Endodermal cell (in vitro differentiated cells): Measurements from ENCODE around the gene ZSCAN10. TPM values are rescaled to one million over a fixed set of nuclear protein-coding genes. Genes with fewer than 3 reads are reported as not detected.
A peak's percentile ranks its signal among the peaks of the same experiment; 100 is the strongest.

Source experiments
- DNase-seq: peaks from one replicate; pipeline ENCODE4 v3.0.0-alpha.2; 2017
- H3K27ac ChIP-seq: 2 replicates; pipeline ENCODE4 v1.5.1; 2013; ENCODE audit warnings: mild to moderate bottlenecking, low read depth, low read length, moderate library complexity
- H3K27me3 ChIP-seq: 2 replicates; pipeline ENCODE4 v1.6.1; 2013; ENCODE audit warnings: mild to moderate bottlenecking, low read length, moderate library complexity; ENCODE audit not compliant: insufficient read depth, control insufficient read depth, poor library complexity, severe bottlenecking
- H3K36me3 ChIP-seq: 2 replicates; pipeline ENCODE4 v1.7.0; 2013; ENCODE audit warnings: mild to moderate bottlenecking, low read length, moderate library complexity; ENCODE audit not compliant: control insufficient read depth, insufficient read depth
- H3K4me1 ChIP-seq: one replicate; pipeline ENCODE4 v1.7.0; 2013; ENCODE audit warnings: low read length; ENCODE audit not compliant: control insufficient read depth, insufficient read depth
- H3K4me3 ChIP-seq: 2 replicates; pipeline ENCODE4 v1.5.1; 2013; ENCODE audit warnings: mild to moderate bottlenecking, low read length, moderate library complexity
- H3K9ac ChIP-seq: 2 replicates; pipeline ENCODE4 v1.6.1; 2013; ENCODE audit warnings: mild to moderate bottlenecking, low read length, moderate library complexity; ENCODE audit not compliant: poor library complexity, severe bottlenecking; ENCODE audit errors: extremely low read depth
- H3K9me3 ChIP-seq: 2 replicates; pipeline ENCODE4 v1.6.1; 2013; ENCODE audit warnings: mild to moderate bottlenecking, low read length, moderate library complexity; ENCODE audit not compliant: control insufficient read depth
- H3K27ac Mint-ChIP-seq: 2 replicates; pipeline ENCODE4 v1.8.0; 2020; ENCODE audit warnings: mixed read lengths
- H3K27me3 Mint-ChIP-seq: 2 replicates; pipeline ENCODE4 v1.8.0; 2021; ENCODE audit warnings: mild to moderate bottlenecking, mixed read lengths; ENCODE audit not compliant: insufficient read depth
- H3K36me3 Mint-ChIP-seq: 2 replicates; pipeline ENCODE4 v1.8.0; 2020; ENCODE audit warnings: low read depth, mixed read lengths
- H3K4me1 Mint-ChIP-seq: 2 replicates; pipeline ENCODE4 v1.8.0; 2020; ENCODE audit warnings: mixed read lengths
- H3K4me3 Mint-ChIP-seq: 2 replicates; pipeline ENCODE4 v1.8.0; 2020; ENCODE audit warnings: mild to moderate bottlenecking, moderate library complexity, mixed read lengths
- H3K9me3 Mint-ChIP-seq: 2 replicates; pipeline ENCODE4 v1.8.0; 2020; ENCODE audit warnings: mild to moderate bottlenecking, mixed read lengths
- CTCF ChIP-seq: fragments of 200-600 bp; sonication (generic); conservative IDR thresholded peaks from 2 replicates; pipeline ENCODE4 v1.5.0; 2021; ENCODE audit warnings: antibody characterized with exemption, mild to moderate bottlenecking
- WGBS, 2 experiments: methylation state at CpG; one replicate each; pipeline versions ENCODE4 v1.1.5 to v1.1.7; 2013; ENCODE audit warnings: missing lambda C conversion rate in 2 of 2, mixed read lengths in 1 of 2; ENCODE audit not compliant: insufficient coverage in 1 of 2, insufficient read length in 1 of 2; 5-methylcytosine and 5-hydroxymethylcytosine counted together
- total RNA-seq, 2 donors: library from RNA; stranded (reverse); fragmentation: NEBNext Ultra II Directional in 1 of 2; extraction: Animal tissue kit (Norgen Biotek cat#: 25700) in 1 of 2; gene quantifications; 2 replicates in 1 of 2; 3 replicates in 1 of 2; pipeline ENCODE4 v1.2.1, GENCODE V29; 2021

The ZSCAN10 gene
- total RNA-seq, 2 donors from 2014 or later: 36.6 to 70.0 TPM

- peak; percentile 95 for DNase-seq
- Mint-ChIP-seq H3K4me1 (peaks cover 18% of the 10 kb centered on the region), H3K4me3 (peak within 1 kb of the TSS; percentile 82), H3K9me3 (no peaks in the 10 kb centered on the region), H3K36me3 (peaks cover 18% of the 10 kb centered on the region), H3K27me3 (peaks cover 4% of the 10 kb centered on the region), H3K27ac (peak within 1 kb of the TSS; percentile 84)
- Histone ChIP-seq H3K27ac (no peak within 1 kb of the TSS), H3K36me3 (peaks cover 17% of the 10 kb centered on the region), H3K27me3 (no peaks in the 10 kb centered on the region), H3K9ac (peak within 1 kb of the TSS; percentile 62), H3K4me3 (peak within 1 kb of the TSS; percentile 95), H3K4me1 (peaks cover 8% of the 10 kb centered on the region), H3K9me3 (no peaks in the 10 kb centered on the region)
- no peak for TF ChIP-seq CTCF
- WGBS, 2 experiments: 12 to 14% methylated on average over 10 to 20 of the region's 23 CpGs
Measured at GRCh38 chr16:3112058-3112880, 13.2 kb upstream of the ZSCAN10 start, which contains the start of gene ZNF205. Gene ZNF205 (plus strand): TSS chr16:3112586. CDS start chr16:3113431, 845 bp downstream.

GRCh38 chr16:3106205-3106928 is 7.3 kb upstream of the ZSCAN10 start:
- Mint-ChIP-seq H3K4me1 (peaks cover 11% of the 10 kb centered on the region), H3K27ac (peak overlapping the region; percentile 93), H3K27me3 (peaks cover 4% of the 10 kb centered on the region), H3K36me3 (no peaks in the 10 kb centered on the region), H3K4me3 (peak overlapping the region; percentile 61), H3K9me3 (no peaks in the 10 kb centered on the region)
- no peak for TF ChIP-seq CTCF
- 0 to 1% methylated on average over 14 to 74 of the region's 74 CpGs for WGBS, 2 experiments
- Histone ChIP-seq H3K27me3 (no peaks in the 10 kb centered on the region), H3K4me1 (no peaks in the 10 kb centered on the region), H3K27ac (no peak overlapping the region), H3K4me3 (peak overlapping the region; percentile 82), H3K36me3 (no peaks in the 10 kb centered on the region), H3K9me3 (no peaks in the 10 kb centered on the region), H3K9ac (peak overlapping the region; percentile 53)
- peak; percentile 98 for DNase-seq

- Mint-ChIP-seq H3K4me1 (peaks cover 31% of the 10 kb centered on the region), H3K4me3 (peak overlapping the region; percentile 31), H3K27me3 (no peaks in the 10 kb centered on the region), H3K9me3 (no peaks in the 10 kb centered on the region), H3K36me3 (no peaks in the 10 kb centered on the region), H3K27ac (peak overlapping the region; percentile 95)
- Histone ChIP-seq H3K36me3 (no peaks in the 10 kb centered on the region), H3K27me3 (no peaks in the 10 kb centered on the region), H3K9ac (peak overlapping the region; percentile 30), H3K27ac (peak overlapping the region; percentile 53), H3K9me3 (no peaks in the 10 kb centered on the region), H3K4me3 (no peak overlapping the region), H3K4me1 (peaks cover 10% of the 10 kb centered on the region)
- 52 to 62% methylated on average over 18 to 27 of the region's 27 CpGs for WGBS, 2 experiments
- no peak for TF ChIP-seq CTCF
- peak; percentile 89 for DNase-seq
Measured at GRCh38 chr16:3101841-3102470, 2.9 kb upstream of the ZSCAN10 start.
